ENCODE results near the gene SYTL3.

DNA sequence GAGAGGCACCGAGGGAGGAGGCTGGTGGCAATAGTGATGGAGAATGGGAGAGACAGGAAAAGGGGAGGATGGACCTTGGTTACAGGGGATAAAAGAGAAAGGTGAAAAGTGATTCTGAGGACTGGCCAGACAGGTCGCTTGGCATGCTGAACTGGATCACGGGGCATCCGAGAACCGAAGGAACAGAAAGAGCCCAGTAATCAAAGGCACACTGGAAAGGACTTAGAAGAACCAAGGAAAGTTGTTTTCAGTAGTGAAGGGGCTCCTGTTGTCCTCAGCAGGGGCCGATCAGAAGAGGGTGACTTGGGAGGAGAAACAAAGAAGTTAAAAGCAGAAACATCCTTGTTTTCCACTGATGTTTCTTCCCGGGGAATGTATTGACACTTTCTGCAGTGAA is 18.9 kb downstream of the SYTL3 start:
- TF ChIP-seq, protein P1, sequence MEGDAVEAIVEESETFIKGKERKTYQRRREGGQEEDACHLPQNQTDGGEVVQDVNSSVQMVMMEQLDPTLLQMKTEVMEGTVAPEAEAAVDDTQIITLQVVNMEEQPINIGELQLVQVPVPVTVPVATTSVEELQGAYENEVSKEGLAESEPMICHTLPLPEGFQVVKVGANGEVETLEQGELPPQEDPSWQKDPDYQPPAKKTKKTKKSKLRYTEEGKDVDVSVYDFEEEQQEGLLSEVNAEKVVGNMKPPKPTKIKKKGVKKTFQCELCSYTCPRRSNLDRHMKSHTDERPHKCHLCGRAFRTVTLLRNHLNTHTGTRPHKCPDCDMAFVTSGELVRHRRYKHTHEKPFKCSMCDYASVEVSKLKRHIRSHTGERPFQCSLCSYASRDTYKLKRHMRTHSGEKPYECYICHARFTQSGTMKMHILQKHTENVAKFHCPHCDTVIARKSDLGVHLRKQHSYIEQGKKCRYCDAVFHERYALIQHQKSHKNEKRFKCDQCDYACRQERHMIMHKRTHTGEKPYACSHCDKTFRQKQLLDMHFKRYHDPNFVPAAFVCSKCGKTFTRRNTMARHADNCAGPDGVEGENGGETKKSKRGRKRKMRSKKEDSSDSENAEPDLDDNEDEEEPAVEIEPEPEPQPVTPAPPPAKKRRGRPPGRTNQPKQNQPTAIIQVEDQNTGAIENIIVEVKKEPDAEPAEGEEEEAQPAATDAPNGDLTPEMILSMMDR (conservative IDR thresholded peaks at IDR 0.05; ENCODE audit: low read depth, low read length): no peak
- TF ChIP-seq EZH2 (IDR thresholded peaks at IDR 0.05; ENCODE audit: low read length, unreplicated experiment): no peak

Measured in PC-3 (cell line).